IPS-18c (cell line): Measurements from ENCODE around the gene ULBP3.
A peak's percentile ranks its signal among the peaks of the same experiment; 100 is the strongest.
"Not testable (repeated sequence)": the region's sequence is repeated elsewhere in the genome, so short reads cannot be mapped to it uniquely, and the experiment has no call there.

Experiments used
- H3K4me3 ChIP-seq: 2 replicates; pipeline ENCODE4 v1.7.0; 2013; ENCODE audit warnings: low read depth, mild to moderate bottlenecking, low read length, moderate library complexity; ENCODE audit not compliant: insufficient read depth
- H3K9me3 ChIP-seq: one replicate; pipeline ENCODE4 v1.6.1; 2013; ENCODE audit warnings: mild to moderate bottlenecking, low read length, moderate library complexity; ENCODE audit not compliant: control insufficient read depth, insufficient read depth

The ULBP3 gene

GRCh38 chr6:150084426-150084825 lies 15.5 kb upstream of the ULBP3 start:
- Histone ChIP-seq H3K4me3 (no peak overlapping the region), H3K9me3 (no peaks in the 10 kb centered on the region)

- no peak overlapping the region for H3K4me3 ChIP-seq
- no peaks in the 10 kb centered on the region for H3K9me3 ChIP-seq
Observed at GRCh38 chr6:150083839-150084238, 14.9 kb upstream of the ULBP3 start.

GRCh38 chr6:150081702-150082101 lies 12.8 kb upstream of the ULBP3 start:
- no peaks in the 10 kb centered on the region for H3K9me3 ChIP-seq
- H3K4me3 ChIP-seq: no peak overlapping the region

GRCh38 chr6:150079604-150080003 lies 10.7 kb upstream of the ULBP3 start:
- Histone ChIP-seq H3K4me3 (no peak overlapping the region), H3K9me3 (no peaks in the 10 kb centered on the region)

GRCh38 chr6:150078788-150079187 lies 9.9 kb upstream of the ULBP3 start:
- no peaks in the 10 kb centered on the region for H3K9me3 ChIP-seq
- H3K4me3 ChIP-seq: no peak overlapping the region

- no peaks in the 10 kb centered on the region for H3K9me3 ChIP-seq
- H3K4me3 ChIP-seq: no peak overlapping the region
Observed at GRCh38 chr6:150076196-150076893, 7.4 kb upstream of the ULBP3 start.

- Histone ChIP-seq H3K9me3 (no peaks in the 10 kb centered on the region), H3K4me3 (no peak overlapping the region)
Observed at GRCh38 chr6:150075034-150075421, 6.1 kb upstream of the ULBP3 start.

- not testable (repeated sequence) for H3K4me3 ChIP-seq, H3K9me3 ChIP-seq
Observed at GRCh38 chr6:150074396-150075033, 5.6 kb upstream of the ULBP3 start.

GRCh38 chr6:150072201-150072600 lies 3.3 kb upstream of the ULBP3 start:
- no peaks in the 10 kb centered on the region for H3K9me3 ChIP-seq
- no peak overlapping the region for H3K4me3 ChIP-seq

GRCh38 chr6:150070236-150070818 lies 1.4 kb upstream of the ULBP3 start:
- H3K9me3 ChIP-seq: no peaks in the 10 kb centered on the region
- H3K4me3 ChIP-seq: no peak overlapping the region

- Histone ChIP-seq H3K4me3 (peak overlapping the region; percentile 74; the same call in 1 of the 2 replicates), H3K9me3 (no peaks in the 10 kb centered on the region)
Observed at GRCh38 chr6:150069706-150070105, 785 bp upstream of the ULBP3 start.

- peak overlapping the region; percentile 74 for H3K4me3 ChIP-seq
Observed at GRCh38 chr6:150068151-150068550, 770 bp downstream of the ULBP3 start.

GRCh38 chr6:150065083-150065482 lies 3.8 kb downstream of the ULBP3 start:
- Histone ChIP-seq H3K4me3 (no peak overlapping the region), H3K9me3 (no peaks in the 10 kb centered on the region)

More at GRCh38 chr6:150068151-150068550, 770 bp downstream of the ULBP3 start:
- no peaks in the 10 kb centered on the region for H3K9me3 ChIP-seq

GRCh38 chr6:150063640-150064039 lies 5.3 kb downstream of the ULBP3 start:
- Histone ChIP-seq H3K4me3 (no peak overlapping the region), H3K9me3 (no peaks in the 10 kb centered on the region)

- not testable (repeated sequence) for H3K9me3 ChIP-seq, H3K4me3 ChIP-seq
Observed at GRCh38 chr6:150059973-150060372, 8.9 kb downstream of the ULBP3 start.

- Histone ChIP-seq H3K9me3 (no peaks in the 10 kb centered on the region), H3K4me3 (no peak overlapping the region)
Observed at GRCh38 chr6:150058986-150059385, 9.9 kb downstream of the ULBP3 start.

GRCh38 chr6:150058231-150058792 lies 10.6 kb downstream of the ULBP3 start:
- no peak overlapping the region for H3K4me3 ChIP-seq

GRCh38 chr6:150057501-150057951 lies 11.4 kb downstream of the ULBP3 start:
- H3K9me3 ChIP-seq: no peaks in the 10 kb centered on the region

More at GRCh38 chr6:150058231-150058792, 10.6 kb downstream of the ULBP3 start:
- H3K9me3 ChIP-seq: no peaks in the 10 kb centered on the region

More at GRCh38 chr6:150057501-150057951, 11.4 kb downstream of the ULBP3 start:
- H3K4me3 ChIP-seq: no peak overlapping the region
